Measurements from ENCODE around the gene DTL.

DNA sequence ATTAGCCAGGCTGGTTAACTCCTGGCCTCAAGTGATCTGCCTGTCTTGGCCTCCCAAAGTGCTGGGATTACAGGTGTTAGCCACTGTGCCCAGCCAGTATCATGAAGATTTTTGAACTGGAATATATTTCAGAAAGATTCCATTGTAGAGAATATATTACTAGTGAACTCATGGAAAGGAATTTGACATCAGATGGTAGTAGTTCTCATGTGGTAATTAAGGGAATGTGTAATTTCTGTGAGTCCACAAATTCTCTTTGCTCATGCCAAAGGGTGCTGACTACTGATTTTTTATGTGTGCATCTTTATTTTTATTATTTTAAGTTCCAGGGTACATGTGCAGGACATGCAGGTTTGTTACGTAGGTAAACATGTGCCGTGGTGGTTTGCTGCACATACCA, 10.4 kb downstream of the DTL start:
- TF ChIP-seq, protein P1, sequence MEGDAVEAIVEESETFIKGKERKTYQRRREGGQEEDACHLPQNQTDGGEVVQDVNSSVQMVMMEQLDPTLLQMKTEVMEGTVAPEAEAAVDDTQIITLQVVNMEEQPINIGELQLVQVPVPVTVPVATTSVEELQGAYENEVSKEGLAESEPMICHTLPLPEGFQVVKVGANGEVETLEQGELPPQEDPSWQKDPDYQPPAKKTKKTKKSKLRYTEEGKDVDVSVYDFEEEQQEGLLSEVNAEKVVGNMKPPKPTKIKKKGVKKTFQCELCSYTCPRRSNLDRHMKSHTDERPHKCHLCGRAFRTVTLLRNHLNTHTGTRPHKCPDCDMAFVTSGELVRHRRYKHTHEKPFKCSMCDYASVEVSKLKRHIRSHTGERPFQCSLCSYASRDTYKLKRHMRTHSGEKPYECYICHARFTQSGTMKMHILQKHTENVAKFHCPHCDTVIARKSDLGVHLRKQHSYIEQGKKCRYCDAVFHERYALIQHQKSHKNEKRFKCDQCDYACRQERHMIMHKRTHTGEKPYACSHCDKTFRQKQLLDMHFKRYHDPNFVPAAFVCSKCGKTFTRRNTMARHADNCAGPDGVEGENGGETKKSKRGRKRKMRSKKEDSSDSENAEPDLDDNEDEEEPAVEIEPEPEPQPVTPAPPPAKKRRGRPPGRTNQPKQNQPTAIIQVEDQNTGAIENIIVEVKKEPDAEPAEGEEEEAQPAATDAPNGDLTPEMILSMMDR (IDR thresholded peaks at IDR 0.05; ENCODE audit: low read depth, low read length, poor library complexity, severe bottlenecking) = no peak
- no peak for TF ChIP-seq EZH2phosphoT487 (IDR thresholded peaks at IDR 0.05; ENCODE audit: borderline replicate concordance, low read length)

Data from DOHH2 (cell line).